Smooth muscle cell of the brain vasculature (primary cell): Measurements from ENCODE around the gene ZSCAN9.

Experiments
- DNase-seq: peaks from one replicate; pipeline ENCODE4 v3.0.0-alpha.2; 2012; ENCODE audit warnings: low read depth, low spot score

ZSCAN9 gene

GRCh38 chr6:28266962-28267694, 42.1 kb downstream of the ZSCAN9 start, which contains the start of gene ZSCAN26:
Gene ZSCAN26 (plus strand): TSS chr6:28267143. CDS start chr6:28271920, 4,777 bp downstream.
- peak; percentile 75 for DNase-seq

- no peak for DNase-seq
Measured at GRCh38 chr6:28267695-28268059, 42.6 kb downstream of the ZSCAN9 start.

GRCh38 chr6:28269492-28269891, 44.4 kb downstream of the ZSCAN9 start:
- no peak for DNase-seq

GRCh38 chr6:28274888-28275287, 49.8 kb downstream of the ZSCAN9 start:
- DNase-seq, result no peak

- no peak for DNase-seq
Measured at GRCh38 chr6:28277746-28278145, 52.7 kb downstream of the ZSCAN9 start.

- no peak for DNase-seq
Measured at GRCh38 chr6:28280595-28281287, 55.7 kb downstream of the ZSCAN9 start.

GRCh38 chr6:28281288-28282064, 56.4 kb downstream of the ZSCAN9 start, which contains the start of gene PGBD1:
Gene PGBD1 (plus strand): TSS chr6:28281572. CDS start chr6:28283814, 2,242 bp downstream.
- DNase-seq, result peak; percentile 39

GRCh38 chr6:28282926-28283325, 57.9 kb downstream of the ZSCAN9 start:
- no peak for DNase-seq
